D721Med (cell line): Measurements from ENCODE around the gene MRPS31.

ENCODE experiments used
- DNase-seq: peaks from one replicate; pipeline ENCODE4 v3.0.0; 2011; ENCODE audit warnings: low spot score; ENCODE audit not compliant: insufficient read length
- FAIRE-seq: peaks from 2 replicates; lab custom pipeline; 2011; peaks lifted over from hg19 to GRCh38; lab: Jason Lieb, UNC
- CTCF ChIP-seq: IDR thresholded peaks from 2 replicates; pipeline ENCODE4 v1.5.1; 2012; ENCODE audit warnings: mild to moderate bottlenecking, control low read depth; ENCODE audit not compliant: insufficient read depth; ENCODE audit errors: missing control alignments

The MRPS31 gene

GRCh38 chr13:40770934-40771618 is at the start of gene MRPS31:
Gene MRPS31, minus strand, starts transcription at chr13:40771190. Its CDS starts 54 bp downstream, at chr13:40771136.
- TF ChIP-seq CTCF, result no peak
- DNase-seq, result peak; percentile 73
- no peak for FAIRE-seq

GRCh38 chr13:40819797-40820315 is 48.9 kb upstream of the MRPS31 start:
- FAIRE-seq (no peak), DNase-seq (no peak)
- no peak for TF ChIP-seq CTCF

- DNase-seq, result no peak
- FAIRE-seq, result no peak
- no peak for TF ChIP-seq CTCF
These were observed 47.9 kb upstream of the MRPS31 start for GRCh38 chr13:40818926-40819325.

- no peak for FAIRE-seq
- TF ChIP-seq CTCF, result no peak
- DNase-seq, result no peak
These were observed 43.8 kb upstream of the MRPS31 start for GRCh38 chr13:40814803-40815202.

GRCh38 chr13:40813667-40814454 is 42.9 kb upstream of the MRPS31 start:
- FAIRE-seq, result no peak
- peak; percentile 49 for TF ChIP-seq CTCF
- no peak for DNase-seq

GRCh38 chr13:40812724-40813445 is 41.9 kb upstream of the MRPS31 start:
- no peak for TF ChIP-seq CTCF
- FAIRE-seq (no peak), DNase-seq (no peak)
